Activated CD4-positive, alpha-beta memory T cell treated with anti-CD3 and anti-CD28 coated beads for 36 hours (primary cell): ENCODE measurements around the gene DUS4L. TPM values are rescaled to one million over a fixed set of nuclear protein-coding genes. Genes with fewer than 3 reads are reported as not detected.

Experiments
- total RNA-seq, 2 experiments: library from RNA; stranded (reverse); gene quantifications; one replicate each; pipeline ENCODE4 v1.2.3, GENCODE V29; 2021

DUS4L gene
- total RNA-seq, 2 experiments from 2014 or later, result 11.8 to 12.4 TPM

Other genes starting within 250 kb of the DUS4L start
- not detected for gene GPR22, start 93.9 kb upstream of the DUS4L start, total RNA-seq
- gene COG5, start 51 bp upstream of the DUS4L start, total RNA-seq, result 10 to 100 TPM; 38.9 to 40.7 TPM
- 10 to 100 TPM; 42.3 to 42.9 TPM for gene BCAP29, start 16.3 kb downstream of the DUS4L start, total RNA-seq
- gene SLC26A4, start 96.9 kb downstream of the DUS4L start, total RNA-seq, result 1 to 10 TPM; 5.2 to 7.1 TPM
- gene CBLL1, start 180.2 kb downstream of the DUS4L start, total RNA-seq, result 10 to 100 TPM; 38.7 to 40.4 TPM
- not detected for gene SLC26A3, start 239.3 kb downstream of the DUS4L start, total RNA-seq